NCI-H1436 treated with DMSO at 0.1 percent for 48 hours (cell line): ENCODE data around the gene BARX2.

Source experiments
- DNase-seq: peaks from one replicate; lab custom pipeline; 2025; lab: John Stamatoyannopoulos, UW

The BARX2 gene

DNA sequence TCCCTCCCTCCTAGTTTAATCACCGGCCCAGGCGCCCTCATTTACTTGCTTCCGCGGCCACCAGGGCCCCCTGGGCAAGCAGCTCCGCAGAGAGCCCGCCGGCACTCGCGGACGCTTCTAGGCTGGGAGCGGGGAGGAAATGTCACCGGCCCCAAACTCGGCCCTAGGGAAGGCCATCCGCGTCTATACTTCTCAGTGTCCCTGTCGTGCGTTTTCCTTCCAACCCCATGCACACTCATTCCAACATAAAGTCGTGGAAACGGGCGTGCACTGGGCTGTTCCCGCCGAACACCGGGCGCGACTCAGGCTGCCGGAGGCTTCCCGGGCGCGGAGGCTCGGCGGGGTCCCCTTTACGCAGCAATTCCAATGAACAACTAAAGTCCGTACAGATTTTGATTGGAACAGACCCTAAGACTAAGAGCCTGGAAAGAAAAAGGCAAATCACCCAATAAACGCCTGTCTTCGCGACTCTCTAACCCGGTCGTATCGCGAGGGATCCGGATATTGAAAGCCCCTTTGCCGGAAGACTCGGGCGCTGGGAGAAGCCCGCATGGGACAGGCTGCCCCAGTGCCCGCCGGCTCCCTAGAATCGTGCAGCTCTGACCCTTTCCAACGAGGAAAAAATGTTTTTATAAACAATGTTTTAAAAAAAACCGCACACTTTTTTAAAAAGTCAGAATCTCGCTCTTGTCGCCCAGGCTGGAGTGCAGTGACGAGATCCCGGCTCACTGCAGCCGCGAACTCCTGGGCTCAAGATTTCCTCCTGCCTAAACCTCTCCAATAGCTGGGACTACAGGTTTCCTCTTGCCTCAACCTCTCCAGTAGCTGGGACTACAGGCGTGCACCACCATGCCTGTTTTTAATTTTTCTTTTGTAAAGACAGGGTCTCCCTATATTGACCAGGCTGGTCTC, 1.3 kb upstream of the BARX2 start:
- no peak for DNase-seq

DNA sequence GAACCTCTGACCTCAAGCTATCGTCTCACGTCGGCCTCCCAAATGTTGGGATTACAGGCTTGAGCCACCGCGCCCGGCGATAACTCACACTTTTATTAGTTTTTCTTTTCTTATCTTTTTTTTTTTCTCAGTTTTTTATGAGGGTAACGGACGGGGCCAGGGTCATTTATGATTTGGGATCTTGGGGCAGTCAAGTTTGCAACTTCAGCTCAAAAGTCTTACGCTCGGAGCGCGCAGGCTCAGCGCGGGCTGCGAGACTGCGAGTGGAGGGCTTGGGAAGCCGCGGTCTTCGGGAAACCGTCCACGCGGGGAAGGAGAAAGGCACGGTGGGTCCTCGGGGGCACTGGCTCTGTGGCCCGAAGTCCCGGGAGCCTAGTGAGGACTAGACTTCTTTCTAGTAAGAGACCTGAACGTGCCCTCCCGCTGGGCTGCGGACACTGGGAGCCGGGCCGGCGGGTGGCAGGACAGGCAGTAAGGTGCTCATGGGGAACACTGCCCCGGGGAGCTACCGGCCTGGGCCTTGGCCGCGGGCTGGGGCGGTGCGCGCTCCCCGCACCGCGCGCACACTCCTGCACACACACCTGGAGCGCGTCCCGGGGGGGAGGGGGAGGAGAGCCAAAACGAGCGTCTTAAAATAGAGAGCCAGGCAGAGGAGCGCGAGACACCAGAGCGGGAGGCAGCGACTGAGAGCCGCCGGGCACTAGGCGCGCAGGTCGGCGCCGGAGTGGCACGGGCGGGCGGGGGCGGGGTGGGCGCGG, 476 bp upstream of the BARX2 start:
- no peak for DNase-seq

DNA sequence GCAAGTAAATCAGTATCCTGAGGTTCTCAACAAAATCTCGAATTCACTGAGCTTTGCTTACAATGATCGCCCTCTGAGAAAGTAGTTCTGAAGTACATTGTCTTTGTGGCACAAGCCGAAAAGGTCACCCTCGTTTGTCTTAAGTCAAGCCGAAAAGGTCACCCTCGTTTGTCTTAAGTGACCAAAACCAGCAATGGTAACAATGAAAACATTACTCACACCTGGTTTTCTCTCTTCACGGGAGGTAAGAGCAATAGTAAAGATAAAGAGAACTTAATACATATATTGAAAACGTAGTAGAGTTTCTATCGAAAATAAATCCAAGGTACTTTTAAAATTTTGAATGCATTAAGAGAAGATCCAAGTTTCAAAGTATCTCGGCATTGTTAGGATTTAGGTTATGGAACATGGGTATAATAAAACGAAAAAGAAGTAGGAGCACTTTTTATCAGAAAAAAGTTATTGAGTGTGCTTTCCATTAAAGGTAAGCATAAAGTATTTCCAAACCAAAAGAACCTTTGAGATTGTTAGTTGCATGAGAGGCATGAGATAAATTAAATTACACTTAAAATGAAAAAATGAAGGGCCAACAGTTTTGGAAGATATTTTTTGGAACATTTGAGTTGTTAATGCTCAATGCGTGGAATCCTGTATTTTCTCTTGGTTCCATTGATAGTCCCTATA, 1.2 kb downstream of the BARX2 start:
- no peak for DNase-seq

DNA sequence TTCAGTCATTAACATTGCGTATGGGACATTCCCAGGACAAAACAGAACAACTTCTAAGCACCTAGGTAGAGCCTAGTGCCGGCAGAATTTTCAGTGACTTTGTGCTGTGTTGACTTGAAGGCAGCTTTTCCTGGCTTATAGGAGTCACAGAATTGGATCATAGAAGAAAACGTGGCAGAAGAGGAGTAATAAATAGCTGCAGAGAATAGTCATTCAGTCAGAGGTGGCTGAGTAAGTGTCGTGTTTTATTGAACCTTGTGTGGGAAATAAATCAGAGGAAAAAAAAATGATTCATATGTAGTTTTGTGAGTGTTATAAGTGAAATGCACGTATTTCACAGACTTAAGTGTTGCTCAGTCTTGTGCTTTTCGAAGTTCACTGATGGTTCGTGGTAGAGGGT, 2.1 kb downstream of the BARX2 start:
- no peak for DNase-seq

DNA sequence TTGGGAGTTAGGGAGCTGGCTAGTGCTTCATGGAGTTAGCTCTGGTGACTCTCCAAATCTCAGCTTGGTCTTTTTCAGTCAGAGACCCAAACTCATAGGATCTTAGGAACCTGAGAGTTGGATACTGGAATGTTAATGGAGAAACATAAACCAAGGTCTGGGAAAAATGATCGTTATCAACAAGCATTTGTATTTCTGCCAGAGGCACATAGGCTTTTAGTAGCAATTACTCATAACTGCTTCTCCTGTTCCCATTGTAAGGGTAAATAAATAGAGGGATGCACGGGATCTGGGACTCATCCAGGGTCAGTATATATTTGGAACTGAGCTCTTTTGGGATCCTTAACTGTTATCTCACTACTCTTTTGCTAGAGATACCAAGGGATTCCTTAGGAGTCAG, 4.8 kb downstream of the BARX2 start:
- DNase-seq: no peak

DNA sequence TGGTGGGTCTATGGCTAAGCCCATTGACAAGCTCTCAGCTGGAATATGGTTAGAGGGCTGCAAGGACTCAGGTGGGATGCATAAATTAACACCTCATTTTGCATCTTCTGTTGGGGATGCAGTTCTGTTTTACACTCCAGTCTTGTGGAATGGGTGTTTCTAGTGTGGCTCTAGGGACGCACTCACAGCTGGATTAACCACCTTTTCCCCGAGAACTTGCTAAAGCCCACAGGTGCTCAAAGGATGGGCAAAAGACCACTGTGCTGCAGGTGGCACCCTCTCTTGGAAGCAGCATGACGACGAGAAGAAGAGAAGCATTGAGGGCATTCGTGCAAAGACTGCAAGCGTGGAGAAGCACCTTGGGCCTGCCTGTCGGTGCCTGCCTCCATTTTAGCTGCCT, 6.9 kb downstream of the BARX2 start:
- DNase-seq: no peak

DNA sequence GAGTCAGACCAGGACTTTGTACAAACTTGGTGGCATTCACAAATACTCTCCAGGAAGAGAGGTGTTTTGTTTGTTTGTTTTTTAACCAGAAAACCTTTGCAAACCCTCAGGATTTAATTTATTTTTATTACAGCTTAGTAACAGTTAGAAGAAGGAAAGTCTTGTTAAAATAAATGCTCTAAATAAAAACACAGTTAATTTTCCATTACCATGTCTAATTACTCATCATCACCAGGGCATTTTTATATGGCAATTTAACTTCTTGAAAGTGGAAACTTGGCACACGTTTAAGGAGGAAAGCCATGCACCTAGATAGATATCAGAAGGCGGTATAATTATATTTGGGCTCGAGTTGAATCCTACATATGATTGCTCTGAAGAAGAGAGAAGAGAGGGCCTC, 7.4 kb downstream of the BARX2 start:
- no peak for DNase-seq

DNA sequence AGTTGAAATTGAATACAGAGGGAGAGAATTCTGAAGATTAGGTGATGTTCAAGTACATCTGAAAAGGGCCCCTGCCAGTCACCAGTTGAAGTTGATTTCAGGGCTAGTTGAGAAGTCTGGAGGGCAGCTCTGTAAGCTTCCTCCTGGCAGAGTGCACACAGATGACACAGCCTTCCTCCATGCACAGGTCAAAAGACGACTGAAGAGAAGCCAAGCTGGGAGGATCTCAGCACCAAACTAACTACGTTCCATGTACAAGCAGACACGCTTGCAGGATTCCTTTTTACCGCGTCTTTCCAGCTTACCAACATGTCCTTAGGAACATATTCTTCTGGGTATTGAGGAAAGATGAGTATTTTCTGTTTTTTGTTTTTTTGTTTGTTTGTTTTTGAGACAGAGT, 7.9 kb downstream of the BARX2 start:
- DNase-seq: no peak

DNA sequence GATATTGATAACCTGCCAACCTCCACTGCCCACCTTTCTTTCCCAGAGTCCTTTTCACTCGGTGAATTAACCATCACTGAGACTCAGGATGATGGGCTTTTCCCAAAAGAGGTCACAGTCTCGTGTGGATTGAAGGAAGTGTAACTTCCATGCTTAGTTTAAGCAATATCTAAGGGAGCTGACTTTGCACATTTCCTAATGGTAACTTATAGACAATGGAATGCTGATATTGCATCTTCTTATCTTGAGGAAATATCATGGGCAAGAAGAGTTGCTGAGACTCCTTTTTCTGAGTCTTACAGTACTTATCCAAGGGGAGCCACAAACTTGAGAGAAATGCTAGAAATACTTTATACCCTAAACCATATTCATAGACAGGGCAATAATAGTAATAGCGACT, 8.8 kb downstream of the BARX2 start:
- no peak for DNase-seq

DNA sequence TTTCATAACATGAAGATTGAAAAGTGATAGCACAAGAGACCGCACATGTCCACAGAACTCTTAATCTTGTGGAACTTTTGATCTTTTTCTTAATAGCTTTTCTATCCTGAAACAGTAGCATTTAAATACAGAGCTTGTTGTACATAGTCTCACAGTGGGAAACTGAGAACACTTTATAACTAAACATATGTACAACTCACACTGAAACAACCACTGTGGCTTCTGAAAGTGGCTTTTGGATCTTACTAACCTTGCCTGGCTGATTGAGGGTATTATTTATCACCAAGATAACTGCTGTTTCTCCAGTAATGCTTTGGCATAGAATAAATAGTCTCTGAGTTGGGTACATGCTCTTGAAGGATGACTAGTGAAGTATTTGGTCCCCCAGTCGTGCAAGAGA, 10.2 kb downstream of the BARX2 start:
- no peak for DNase-seq

DNA sequence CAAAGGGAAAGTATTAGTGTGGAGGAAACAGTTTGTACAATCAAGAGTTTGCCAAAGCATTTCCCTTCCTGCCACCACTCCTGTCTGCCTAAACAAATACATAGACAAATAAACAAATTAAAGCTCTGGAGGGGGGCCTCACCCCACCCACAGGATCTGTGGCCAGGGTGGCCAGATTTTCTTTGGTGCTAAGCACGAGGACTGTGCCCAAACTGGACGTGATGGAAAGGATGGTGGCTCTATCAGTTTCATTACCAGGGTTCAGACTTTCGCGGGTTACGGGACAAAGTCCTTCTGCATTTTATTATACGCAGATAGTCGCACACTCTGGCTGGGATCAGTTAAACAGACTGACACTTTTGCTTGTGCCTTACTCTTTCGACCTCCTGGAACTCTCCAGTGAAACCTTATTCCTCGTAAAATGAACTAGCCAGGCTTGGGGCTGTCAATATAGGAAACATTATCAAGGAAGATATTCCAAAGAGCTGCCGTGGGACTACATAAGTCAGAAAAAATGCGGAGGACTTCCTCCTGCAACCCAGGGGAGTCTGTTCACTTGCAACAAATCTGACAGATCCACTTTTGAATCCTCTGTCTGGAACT, 11.2 kb downstream of the BARX2 start:
- DNase-seq: no peak

DNA sequence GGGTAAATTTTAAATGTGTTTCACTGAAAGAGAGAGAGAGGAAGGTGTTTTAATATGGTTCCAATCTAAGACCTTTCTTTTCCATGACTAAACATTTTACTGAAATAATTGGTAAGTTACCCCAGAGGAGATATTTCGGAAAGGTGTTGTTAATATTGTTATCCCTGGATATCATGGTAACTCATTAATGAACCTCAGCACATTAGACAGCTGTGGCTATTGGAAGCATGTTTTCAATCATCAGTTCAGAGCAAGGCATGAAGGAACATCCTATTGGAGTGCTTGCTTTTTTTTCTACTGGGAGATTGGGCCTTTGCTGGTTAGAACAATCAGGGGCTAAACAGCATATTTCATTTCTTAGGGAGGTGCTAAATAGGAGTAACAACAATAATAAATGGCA, 11.8 kb downstream of the BARX2 start:
- DNase-seq: no peak

DNA sequence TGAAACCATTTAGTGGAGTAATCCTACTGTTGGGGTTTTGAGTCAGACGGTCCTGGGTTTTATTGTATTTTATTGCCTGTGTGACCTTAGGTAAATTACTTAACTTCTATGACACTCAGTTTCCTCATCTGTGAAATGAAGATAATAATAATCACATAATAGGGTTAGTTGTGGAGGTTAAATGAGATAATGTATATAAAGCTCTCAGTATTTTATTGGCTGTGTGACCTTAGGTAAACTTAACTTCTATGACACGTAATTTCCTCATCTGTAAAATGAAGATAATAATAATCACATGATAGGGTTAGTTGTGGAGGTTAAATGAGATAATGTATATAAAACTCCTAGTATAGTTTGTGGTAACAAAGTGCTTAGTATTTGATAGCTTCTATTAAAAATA, 13.2 kb downstream of the BARX2 start:
- no peak for DNase-seq

DNA sequence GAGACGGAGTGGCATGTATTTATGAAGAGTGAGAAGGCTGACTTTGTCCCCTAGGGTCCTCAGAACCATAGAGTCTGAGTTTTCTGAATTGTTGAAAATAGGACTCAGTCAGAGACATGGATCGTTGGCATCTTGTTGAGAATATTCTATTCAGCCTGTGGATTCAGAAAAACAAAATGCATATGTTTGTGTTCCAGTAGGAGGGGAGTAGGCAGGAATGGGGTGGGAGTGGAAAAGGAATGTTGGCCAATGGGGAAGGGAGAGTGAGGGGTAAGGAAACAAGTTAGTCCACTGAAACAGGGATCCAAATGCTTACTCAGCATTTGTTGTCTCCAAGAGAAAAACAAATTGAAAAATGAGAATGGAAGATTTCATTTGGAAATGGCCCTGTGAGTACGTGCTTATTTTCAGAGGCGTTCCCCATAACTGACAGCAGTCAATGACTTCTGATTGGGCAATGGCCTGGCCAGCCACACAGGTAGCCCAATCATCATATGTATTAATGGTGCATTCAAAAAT, 14.7 kb downstream of the BARX2 start:
- DNase-seq: no peak

DNA sequence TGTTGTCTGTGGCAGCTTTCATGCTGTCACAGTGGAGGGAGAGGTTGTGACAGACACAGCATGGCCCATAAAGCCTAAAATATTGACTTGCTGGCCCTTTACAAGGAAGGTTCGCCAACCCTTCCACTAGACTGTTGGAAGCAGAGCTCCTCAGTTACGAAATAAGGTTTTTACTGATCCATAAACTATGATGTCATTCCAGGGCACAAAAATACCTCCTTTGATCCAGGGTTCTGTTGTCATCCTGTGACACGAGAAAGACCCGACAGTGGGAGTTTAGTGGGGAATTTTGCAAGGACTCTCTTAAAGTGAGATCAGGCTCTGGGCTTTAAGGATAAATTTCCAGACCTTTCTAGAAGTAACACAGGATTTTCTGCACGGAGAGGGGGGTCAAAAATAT, 15.7 kb downstream of the BARX2 start:
- DNase-seq: no peak

DNA sequence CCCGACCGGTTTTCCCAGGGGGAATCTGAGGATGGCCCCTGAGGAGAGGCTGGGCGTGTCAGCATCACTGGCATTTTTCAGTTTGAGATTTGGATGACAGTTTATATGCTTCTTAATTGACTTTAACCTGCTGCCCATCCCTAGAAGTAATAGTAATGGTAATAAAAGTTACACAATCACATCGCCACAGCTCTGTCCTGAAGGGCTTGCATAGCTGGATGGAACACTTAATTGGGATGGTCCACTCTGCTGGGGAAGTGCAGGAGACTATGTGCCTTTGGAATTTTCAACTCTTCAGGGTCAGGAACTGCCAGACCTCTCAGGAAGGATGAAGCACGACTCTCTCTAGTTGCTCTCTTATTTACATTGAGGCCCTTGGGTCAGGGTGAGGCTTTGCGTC, 16.2 kb downstream of the BARX2 start:
- DNase-seq: no peak

DNA sequence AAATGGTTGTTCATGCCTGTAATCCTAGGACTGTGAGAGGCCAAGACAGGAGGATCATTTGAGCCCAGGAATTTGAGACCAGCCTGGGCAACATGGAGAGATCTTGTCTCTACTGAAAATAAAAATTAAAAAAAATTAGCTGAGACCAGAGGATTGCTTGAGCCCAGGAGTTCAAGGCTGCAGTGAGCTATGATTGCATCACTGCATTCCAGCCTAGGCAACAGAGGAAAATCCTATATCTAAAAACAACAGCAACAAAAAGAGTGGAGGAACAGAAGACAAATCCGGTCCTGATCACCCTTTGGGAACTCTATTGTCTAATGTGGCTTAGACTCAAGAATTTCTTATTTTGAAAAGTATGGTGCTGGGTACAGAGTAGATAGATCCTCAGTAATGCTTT, 17.3 kb downstream of the BARX2 start:
- no peak for DNase-seq

DNA sequence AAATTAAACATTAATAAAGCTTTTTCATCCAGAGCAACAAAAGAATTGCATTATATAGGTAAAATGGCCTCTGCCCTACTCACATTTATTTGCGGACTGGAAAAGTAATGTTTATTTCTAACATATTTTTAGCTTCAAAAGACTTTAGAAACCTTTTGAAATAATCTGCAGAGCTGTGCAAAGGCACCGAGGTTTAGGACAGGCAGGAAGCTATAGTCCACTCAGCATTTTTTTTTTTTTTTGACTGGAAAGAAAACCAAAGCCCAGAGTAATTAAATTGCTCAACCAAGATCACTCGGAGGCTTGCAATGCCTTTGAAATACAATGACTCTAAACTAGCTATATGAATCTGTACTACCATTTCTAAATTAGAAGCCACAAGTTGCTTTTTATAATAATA, 19.1 kb downstream of the BARX2 start:
- DNase-seq: no peak

DNA sequence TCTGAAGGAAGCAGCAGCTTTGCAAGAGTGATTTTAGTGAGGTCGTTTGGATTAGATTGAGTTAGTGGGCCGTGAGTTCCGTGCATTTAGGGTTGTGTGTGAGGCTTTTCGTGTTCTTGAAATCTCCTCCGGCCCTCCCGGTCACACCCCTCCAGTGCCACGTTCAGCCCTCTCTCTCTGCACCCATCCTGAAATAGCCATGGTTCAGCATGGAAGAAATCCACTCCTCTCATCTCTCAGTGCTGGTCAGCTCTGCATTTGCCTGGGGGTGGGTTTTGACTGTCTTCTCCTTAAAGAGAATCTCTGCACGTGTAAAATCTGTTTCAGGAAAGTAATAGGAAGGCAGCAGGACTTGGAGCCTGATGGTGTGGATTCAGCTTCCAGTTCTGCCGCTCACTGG, 19.8 kb downstream of the BARX2 start:
- no peak for DNase-seq

DNA sequence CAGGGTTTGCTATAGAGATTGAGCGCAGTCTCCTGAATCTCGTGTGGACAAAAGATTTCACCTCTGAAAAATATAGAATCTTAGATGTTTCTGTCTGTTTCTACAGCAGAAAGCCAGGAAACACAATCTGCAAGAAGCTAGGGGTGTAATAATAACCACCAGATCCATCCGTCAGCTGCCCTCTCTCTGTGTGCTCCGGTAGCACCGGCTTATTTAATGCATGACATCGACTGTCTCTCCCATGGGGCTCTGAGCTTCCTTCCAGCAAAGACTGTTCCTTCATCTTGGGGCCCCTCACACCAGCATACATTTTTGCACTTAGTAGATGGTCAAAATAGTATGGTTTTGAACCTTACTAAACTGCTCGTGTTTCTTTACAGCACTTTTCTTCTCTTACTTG, 20.2 kb downstream of the BARX2 start:
- no peak for DNase-seq

DNA sequence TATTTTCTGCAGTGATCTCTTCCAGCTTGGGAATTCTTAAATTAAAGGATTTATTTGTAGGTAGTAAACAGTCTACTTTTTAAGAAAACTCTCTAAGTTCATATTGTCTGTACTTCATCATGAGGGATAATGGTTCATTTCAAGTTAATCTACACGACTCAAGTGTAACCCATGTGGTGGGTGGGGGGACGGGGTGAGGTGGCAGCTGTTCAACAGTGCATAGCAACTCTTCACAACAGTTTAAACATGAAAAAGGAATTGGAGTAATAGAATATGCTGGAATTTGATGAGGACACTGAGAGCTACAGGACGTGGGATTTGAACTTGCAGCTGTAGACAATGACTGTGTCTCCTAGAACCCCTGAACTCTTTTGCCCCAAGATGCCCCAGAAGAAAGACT, 20.8 kb downstream of the BARX2 start:
- no peak for DNase-seq
